NCI-H510A (cell line): ENCODE results near the gene HOXA9.

Source experiments
- DNase-seq: peaks from one replicate; lab custom pipeline; 2025; lab: John Stamatoyannopoulos, UW

HOXA9 gene

DNA sequence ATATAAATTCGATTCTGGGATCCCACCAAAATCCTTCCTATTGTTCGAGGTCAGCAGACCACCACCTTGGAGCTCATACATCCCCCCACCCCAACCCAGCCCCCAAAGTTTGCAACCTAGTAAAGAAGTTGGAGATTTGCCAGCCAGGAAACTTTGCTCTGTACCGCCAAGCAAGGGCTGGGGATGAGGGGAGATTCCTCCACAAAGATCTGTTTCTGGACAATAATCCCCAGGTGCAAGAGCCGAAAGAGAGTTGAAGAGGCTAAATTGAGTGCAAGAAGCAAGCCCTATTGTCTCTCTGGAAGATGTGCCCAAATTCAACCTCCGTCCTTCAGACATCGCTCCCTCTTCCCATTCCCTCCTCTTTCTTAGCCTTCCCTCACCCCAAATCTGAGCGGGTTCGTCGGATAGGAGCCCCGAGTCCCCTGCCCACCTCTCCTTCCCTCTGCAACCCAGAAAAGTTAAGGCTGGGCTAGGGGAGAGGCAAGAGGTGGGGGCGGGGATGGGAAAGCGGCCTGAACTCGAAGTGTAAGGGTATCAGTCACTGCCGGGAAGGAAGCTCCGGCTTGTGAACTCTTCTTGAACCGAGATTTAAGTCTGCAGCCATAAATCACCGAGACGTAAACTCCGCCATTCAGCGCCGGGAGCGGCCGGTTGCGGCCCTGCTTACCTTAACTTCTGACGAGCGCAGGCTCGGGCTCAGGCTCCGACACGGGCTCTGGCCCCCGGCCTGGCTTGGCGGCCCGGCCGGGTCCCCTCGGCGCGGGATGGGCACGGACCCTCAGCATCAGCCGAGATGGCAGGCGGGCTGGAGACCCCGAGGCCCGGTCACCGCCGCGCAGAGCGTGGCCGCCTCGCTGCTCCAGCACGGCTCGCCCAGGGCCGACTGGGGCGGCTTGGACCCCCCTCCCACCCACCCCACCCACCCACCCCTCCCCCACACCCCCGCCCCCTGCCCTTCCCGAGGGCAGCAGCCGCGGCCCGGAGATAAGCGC lies 52.1 kb downstream of the HOXA9 start:
- DNase-seq, result no peak
